ENCODE data around the gene HLTF.

HLTF gene

DNA sequence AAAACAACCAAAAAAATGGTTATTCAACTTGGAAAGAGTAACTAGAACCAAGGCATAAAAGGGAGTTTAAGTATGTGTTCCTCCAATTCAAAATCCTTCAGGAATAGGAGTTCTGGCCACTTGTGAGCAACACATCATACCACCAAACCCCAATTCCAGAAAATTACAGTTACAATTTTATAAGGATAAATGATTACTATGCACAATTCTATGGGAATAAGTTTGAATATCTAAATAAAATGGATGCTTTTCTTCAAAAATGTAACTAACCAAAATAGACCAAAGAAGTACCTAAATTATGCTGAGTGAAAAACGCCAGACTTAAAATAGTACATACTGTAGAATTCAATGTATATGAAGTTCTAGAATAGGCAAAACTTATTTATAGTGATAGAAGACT, 4.6 kb downstream of the HLTF start:
- no peak for DNase-seq

DNA sequence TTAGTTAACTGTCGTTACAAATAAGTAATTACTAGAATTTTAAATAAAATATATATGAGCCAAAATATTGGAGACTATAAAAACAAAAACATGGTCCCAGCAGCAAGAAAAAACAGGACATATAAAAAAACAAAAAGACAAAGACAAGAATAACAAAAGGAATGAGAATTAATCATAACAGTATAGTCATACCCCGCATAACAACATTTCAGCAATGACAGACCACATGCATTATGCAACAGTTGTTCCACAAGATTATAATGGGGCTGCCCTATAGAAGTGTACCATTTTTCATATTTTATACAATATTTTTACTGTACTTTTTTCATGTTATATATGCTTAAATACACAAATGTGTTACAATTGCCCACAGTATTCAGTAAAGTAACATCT, 5.6 kb downstream of the HLTF start:
- peak; percentile 64 for DNase-seq

DNA sequence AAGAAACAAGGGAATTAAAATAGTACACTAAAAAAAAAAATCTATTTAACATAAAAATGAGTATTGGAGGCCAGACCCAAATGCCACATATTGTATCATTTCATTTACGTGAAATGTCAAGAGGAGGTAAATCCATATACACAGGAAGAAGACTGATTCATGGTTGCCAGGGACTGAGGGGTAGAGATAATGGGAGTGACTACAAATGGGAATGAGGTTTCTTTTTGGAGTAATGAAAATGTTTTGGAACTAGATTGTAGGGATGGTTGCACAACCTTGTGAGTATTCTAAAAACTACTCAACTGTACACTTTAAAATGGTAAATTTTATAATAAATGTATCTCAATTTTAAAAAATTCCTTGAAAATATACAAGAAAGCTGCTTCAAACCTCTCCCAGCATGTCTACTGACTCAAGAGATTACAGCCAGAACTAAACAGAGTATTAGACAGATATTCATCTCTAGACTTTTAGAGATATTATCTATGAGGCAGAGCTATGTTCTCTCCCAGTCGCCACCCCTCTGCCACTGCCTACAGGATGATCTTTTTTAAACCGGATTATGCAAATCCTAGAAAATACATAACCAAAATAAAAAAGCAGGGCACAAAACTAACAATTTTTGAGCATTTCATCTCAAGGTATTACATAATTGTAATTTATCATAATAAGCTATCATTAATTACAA, 6.2 kb downstream of the HLTF start:
- peak; percentile 31 for DNase-seq

DNA sequence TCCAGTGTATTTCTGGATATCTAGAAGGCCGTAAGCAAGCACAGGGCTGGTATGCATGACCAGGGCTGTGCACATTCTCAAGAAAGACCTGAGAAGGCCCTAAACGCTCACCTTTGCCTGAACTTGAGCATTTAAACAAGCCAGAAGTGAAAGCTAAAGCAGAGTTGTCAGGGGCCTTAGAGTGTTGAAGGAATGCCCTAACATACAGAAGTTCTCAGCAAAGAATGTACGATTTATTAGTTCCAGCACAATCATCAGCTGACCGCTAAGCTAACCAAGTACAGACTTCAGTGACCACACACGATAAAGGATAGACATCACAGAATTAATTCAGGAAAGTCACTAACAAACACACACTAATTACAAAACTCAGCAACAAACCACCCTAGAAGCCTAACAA, 8.7 kb downstream of the HLTF start:
- peak; percentile 37 for DNase-seq

DNA sequence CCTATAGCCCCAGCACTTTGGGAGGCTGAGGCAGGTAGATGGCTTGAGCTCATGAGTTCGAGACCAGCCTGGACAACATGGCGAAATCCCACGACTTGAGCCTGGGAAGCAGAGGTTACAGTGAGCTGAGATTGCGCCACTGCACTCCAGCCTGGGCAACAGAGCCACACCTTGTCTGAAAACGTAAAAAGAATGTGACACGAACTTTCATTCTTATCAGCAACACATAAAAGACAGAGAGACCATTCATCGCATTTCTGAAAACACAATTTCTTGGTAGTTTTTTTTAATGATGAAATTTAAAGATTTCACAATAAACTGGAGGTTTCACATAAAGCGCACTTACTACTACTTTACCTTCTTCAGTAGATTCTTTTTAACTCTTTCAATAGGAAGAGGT, 18.4 kb downstream of the HLTF start:
- no peak for DNase-seq

DNA sequence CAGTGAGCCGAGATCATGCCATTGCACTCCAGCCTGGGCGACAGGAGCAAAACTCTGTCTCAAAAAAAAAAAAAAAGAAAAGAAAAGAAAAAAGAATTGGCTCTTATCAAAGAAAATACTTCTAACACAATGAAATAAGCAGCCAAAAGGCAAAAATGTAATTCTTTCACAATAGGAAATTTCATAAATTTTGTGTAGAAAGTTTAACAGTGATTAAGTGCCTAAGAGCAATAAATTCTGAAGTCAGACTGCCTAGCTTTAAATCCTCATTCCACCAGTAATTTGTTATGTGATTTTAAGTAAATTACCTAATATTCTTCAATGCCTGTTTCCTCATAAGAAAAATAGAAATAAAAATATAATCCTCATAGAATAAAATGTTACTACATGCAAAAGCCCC, 24.6 kb downstream of the HLTF start:
- DNase-seq, result no peak

DNA sequence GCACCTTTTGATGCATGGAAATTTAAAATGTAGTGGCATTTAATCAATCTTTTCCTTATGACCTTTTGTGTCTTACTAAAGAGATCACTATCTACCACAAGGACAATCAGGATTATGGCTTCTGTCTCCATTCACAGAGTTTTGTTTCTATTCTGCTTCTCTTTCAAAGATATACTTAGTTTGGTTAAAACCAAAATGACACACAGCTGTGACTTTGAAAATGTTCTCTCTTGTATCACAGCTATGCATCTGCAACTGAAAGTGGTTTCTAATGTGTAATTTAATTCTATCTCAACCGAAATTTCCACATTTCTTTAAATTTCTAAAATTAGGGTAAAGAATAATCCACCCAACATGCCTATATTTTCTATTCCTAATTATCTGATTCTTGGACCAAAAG, 27.7 kb downstream of the HLTF start:
- no peak for DNase-seq

DNA sequence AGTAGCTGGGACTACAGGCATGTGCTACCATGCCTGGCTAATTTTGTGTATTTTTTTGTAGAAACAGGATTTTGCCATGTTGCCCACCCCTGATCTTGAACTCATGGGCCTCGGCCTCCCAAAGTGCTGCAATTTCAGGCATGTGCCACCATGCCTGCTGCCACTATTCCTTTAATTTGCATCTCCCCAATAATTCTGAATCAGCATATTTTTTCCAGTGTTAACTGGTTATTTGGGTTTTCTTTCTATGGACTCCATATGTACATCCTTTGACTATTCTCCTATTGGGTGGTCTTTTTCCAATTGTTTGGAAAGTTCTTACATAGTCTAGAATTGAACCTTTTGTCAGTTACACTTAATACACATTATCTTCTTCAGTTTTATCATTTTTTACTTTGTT, 28.1 kb downstream of the HLTF start:
- no peak for DNase-seq

DNA sequence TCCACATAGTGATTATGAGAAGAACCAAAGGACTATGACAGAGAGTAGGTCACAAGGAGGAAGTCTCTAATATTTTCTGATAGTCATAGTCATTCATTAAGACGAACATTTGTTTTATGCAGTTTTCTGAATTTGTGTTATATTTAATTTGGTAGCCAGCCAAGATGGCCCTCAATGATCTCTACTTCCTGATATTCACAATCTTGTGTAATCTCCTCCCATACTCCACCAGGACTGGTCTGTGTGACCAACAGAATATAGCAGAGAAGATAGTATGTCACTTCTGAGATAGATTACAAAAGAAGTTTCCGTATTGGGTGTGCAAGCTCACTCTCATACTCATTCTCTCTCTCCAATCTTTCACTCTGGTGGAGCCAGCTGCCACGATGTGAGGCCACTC, 30.8 kb downstream of the HLTF start:
- DNase-seq, result no peak

DNA sequence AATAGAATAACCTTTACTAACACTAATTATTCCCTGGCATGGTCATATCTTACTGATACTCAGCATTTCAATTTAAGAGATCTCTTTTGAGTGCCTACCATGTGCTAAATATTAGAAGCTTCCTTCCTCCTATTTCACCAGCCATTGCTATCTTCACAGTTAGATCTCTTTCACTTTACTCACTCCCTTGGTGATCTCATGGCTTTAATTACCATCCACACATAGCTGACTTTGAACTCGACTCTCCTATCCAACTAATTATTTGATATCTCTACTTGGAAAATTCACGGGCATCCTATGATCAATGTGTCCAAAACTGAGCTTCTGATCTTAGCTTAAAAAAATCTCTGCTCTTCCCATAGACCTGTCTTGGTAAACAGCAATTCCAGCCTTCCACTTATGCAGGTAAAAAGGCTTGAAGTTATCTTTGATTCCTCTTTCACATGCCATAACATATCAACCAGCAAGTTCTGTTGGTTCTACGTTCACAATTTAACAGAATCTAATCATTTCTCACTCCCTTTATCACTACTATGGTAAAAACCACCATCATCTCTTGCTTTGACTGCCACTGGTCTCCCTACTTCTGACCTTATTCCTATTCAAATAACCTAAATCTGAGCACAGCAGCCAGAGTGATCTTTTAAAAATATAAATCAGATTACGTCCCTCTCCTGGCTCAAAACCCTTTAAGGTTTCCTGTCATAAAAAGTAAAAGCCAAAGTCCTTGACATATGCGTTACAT, 41.8 kb downstream of the HLTF start:
- no peak for DNase-seq

DNA sequence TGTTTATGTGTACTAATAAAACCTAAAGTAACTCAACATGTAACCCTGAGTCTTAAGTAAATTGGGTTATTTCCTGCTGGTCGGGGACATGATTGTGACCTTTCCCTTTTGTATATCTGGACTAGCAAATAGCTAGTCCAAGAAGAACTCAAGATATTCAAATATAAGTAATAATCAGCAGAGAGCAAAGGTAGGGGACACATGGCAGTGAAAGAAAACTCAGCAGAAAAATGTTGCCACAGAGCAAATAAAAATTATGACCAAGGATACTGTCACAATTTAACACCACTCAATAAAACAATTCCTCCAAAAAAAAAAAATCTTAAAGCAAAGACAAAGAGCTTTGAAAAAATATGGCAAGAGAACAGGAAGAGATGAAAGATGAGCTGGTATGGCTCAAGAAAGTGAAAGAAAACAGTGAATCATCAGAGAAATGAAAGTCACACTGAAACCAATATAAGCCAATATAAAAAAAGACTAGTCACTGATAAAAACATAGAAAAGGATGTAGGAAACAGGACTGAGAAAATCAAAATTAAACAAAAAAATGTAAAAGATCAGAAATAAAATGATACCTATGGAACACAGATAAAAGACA, 43.4 kb downstream of the HLTF start:
- DNase-seq, result peak; percentile 53

DNA sequence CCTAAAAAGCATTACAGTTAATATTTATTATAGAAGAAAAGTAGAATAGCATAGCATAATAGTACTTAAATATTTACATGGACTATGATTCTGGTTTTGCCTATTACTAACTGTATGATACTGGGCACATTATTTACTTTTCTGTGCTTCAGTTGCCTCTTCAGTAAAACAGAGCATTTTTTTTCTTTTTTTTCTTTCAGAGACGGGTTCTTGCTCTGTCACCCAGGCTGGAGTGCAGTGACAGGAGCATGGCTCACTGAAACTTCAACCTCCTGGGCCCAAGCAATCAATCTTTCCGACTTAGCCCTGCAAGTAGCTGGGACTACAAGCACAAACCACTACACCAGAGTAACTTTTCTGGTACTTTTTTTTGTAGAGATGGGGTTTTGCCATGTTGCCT, 48.0 kb downstream of the HLTF start:
- DNase-seq, result no peak

DNA sequence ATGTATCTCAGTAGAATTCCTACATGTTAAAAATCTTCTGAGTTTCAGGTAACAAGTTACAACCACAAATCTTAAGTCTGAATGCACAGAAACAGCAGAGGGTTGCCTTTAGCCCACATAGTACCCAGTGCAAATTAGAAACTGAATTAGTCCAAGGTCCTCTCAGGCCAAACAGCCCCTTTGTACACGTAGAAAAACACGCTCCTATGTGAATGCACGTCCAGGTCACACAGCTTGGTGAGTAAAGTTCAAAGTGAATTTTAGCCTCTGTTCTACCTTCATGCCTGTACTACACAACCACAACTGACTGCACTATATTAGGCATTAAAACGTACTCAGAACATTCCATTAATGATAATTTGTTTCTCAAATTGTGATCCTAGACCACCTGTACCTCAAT, 48.6 kb downstream of the HLTF start:
- DNase-seq, result no peak

DNA sequence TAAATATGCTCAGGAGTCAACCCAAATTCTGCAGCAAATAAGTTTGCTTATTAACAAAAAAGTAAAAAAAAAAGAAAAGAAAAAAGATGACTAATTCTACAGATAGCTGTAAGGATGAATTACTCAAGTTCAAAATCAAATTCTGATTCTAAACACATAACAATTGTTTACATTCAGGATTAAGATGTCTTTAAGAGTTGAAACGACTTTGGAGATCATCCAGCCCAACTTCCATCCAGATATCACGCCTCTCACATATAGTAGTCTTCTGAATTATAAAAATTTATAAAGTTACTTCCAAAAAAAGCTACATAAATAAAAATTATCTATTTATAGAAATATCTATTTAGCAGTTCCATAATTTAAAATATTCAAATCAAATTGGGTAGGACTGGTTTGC, 55.2 kb downstream of the HLTF start:
- no peak for DNase-seq

DNA sequence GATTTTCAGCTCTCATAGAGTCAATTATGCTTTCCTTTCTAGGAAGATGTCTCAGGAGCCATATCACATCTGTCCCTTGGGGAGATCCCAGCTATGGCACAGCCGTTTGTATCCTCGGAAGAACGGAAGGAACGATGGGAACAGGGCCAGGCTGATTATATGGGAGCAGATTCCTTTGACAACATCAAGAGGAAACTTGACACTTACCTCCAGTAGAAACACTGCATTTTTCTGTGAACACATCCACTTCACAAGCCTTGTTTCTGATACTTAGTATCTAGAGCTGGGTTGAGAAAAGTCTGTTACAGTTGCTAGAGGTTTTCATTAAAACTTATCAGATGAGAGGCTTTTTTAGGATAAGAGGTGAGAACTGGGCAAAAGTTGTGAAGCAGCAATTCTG, 59.6 kb downstream of the HLTF start:
- no peak for DNase-seq

DNA sequence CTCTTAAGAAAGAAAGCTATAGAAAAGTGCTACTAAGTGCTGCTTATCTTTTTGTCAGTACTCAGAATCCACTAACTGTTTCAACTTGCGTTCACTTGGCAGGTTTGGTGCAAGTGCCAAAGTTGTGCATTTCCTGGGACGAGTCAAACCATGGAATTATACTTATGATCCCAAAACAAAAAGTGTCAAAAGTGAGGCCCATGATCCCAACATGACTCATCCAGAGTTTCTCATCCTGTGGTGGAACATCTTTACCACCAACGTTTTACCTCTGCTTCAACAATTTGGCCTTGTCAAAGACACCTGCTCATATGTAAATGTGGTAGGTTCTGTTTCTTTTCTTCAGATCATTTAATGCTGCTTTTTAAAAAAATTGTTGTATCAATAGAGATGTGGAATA, 62.4 kb downstream of the HLTF start:
- DNase-seq, result peak; percentile 31

DNA sequence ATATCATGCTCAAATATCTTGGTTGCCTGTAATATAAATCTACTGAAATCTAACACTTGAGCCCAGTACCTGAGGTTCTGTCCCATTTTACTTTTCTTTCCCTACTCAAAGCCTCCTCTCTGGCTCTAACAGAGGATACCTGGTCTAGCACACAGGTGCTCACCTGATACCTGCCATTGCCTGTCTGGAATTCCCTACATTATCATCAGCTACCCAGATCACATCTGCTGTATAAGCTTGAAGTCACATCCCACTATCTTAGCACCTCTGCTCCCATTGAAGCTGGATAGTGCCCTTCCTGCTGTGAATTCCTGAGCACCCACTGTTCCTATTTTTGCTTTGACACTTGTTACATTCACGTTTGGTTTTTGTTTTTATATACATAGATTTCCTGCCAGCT, 64.5 kb downstream of the HLTF start:
- DNase-seq, result no peak

DNA sequence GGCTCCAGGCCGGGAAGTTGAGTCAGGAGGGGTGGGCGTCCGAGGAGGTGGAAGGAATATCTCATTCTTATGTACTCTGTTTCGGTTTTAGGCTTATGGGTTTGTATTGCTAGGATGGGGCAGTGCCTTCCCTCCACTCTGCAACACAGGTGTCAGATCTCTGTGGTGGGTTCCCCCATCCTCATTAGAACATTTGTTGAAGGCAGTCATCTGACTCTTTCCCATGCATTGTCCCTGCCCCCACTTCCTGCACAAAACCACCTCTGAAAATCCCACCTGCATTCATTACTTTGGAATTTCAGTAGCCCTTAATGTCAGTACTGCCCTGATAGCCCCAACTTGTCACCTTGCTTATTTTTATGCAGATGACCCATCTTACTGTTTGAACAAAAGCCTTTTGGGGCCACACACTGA, 65.5 kb downstream of the HLTF start:
- no peak for DNase-seq

DNA sequence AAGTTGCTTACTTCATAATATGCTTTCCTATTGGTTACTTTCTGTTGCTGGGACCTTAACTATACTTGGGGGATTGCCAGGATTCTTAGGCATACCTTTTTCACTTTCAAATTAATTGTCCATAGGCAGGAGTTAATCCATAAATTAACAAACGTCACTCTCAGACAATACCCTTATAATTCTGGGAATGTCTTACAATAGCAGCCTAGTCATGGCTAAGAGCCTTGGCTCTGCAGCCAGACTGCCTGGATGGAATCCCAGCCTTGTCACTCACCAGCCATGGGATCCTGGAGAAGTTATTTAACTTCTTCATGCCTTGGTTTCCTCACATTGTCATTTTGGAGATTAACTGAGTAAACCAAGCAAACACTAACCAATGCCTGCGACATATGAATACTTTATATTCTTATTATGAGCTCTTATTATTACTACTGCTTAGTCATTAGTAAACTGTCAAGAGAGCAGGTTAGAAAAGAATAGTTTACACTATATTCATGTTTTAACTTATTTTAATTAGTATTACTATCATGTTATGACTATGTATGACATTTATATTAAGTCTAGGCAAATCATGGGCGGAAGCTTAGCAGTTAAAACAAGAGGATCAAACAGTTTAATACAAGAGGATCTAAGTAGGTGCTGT, 66.0 kb downstream of the HLTF start:
- DNase-seq, result peak; percentile 38

DNA sequence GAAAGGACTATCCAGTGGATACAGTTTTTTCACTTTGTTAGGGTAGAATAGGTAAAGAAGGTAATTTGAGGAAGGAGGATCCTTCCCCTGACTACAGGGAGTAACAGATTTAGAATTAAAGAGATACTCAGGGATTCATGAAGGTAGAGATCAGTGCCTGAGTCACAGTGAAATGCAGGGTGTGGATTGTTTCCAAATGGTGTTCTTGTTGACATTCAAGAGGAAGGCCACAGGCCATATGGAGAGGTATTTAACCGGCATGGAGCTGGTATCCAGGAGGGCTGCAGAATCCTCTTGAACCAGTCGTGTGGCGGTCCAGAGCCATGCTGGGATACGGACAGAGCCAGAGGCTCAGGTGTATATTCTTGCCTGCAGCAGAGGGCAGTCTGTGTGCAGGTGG, 66.8 kb downstream of the HLTF start:
- no peak for DNase-seq

DNA sequence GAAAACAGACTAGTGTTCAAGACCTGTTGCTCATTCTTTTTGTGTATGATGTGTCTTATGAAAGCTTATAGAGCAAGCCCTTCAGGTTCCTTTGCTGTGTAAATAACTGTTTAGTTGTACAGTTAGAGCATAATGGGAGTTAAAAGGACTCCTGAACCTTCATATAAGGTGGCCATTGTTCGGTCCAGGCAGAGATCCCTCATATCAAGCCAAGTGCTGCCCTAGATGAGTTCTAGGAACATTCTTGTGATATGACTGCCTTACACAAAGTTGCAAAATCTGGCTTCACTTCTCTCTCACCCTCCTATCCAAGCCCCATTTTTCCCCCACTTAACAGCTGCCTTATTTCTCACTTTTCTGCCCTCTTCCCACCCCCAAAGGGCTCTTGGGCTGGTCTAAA, 68.1 kb downstream of the HLTF start:
- peak; percentile 49 for DNase-seq

DNA sequence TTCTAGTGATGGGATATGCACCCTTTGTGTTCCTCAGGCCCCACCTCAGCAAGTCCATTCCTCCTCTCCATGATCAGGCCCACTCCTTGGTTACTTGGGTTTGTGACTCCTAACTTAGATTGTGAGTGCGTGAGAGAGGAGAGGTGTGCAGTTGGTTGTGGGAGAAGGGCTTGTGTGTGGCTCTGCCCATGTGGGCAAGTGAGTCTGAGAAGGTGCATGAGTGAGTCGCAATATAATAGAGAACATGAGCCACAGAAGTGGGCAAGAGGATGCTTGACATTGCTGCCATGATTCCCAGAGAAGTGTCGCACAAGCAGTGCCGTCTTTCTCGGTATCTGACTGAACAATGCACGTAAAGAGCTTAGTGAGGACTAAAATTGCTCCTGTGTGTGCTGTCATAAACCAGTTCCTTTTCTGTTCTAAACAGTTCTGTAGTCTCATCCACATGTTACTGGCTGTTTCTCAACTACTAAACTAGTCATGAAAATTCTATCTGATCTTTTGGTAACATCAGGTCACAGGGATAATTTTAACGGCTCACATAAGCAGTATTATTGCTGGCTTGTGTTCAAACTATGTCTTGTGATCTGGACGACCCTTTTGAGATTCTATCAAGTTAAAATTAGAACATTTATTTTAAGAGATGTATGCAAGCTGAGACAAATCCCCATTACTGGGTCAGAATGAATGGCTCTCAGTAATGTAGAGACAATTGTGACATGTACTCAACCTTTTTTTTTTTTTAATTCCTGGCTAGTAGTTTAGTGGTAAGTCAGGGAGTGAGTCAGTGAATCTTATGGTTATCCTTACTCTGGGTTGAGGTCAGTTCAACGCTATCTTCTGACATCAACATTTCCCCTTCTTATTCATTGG, 69.4 kb downstream of the HLTF start:
- peak; percentile 96 for DNase-seq

DNA sequence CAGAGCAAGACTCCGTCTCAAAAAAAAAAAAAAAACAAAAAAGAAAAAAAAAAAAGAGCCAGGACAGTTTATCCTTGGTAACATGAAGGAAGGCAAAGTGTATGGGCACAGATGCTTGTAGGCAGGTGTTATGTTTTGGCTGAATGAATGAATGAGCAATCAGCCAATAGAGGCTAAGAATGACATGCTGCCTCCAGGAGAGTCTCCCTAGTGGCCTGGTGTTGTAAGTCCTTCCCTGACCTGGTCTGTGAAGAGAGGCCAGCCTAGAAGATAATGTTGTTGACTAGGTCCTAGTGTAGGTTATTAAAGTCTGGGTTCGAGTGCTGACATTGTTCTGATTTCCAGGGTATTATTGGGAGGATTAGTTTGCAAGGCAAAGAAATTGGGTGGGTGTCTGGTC, 70.1 kb downstream of the HLTF start:
- no peak for DNase-seq
